Vagina (tissue), 2 donors: ENCODE measurements around the gene PKLR.

ENCODE experiments used
- POLR2A ChIP-seq, 2 donors: fragments of 450-650 bp; IDR thresholded peaks; one replicate each; pipeline ENCODE4 v1.6.1; 2017; ENCODE audit warnings: antibody characterized with exemption in 2 of 2, mild to moderate bottlenecking in 2 of 2, moderate library complexity in 2 of 2
- TF ChIP-seq, protein P1 (sequence below), 3 experiments: fragments of 450-650 bp in 2 of 3; fragments of 200-600 bp in 1 of 3; sonication (generic) in 1 of 3; IDR thresholded peaks; one replicate each; pipeline ENCODE4 v1.5.1; 2017 to 2019; ENCODE audit warnings: antibody characterized with exemption in 3 of 3, mild to moderate bottlenecking in 2 of 3, moderate library complexity in 2 of 3

DNA sequence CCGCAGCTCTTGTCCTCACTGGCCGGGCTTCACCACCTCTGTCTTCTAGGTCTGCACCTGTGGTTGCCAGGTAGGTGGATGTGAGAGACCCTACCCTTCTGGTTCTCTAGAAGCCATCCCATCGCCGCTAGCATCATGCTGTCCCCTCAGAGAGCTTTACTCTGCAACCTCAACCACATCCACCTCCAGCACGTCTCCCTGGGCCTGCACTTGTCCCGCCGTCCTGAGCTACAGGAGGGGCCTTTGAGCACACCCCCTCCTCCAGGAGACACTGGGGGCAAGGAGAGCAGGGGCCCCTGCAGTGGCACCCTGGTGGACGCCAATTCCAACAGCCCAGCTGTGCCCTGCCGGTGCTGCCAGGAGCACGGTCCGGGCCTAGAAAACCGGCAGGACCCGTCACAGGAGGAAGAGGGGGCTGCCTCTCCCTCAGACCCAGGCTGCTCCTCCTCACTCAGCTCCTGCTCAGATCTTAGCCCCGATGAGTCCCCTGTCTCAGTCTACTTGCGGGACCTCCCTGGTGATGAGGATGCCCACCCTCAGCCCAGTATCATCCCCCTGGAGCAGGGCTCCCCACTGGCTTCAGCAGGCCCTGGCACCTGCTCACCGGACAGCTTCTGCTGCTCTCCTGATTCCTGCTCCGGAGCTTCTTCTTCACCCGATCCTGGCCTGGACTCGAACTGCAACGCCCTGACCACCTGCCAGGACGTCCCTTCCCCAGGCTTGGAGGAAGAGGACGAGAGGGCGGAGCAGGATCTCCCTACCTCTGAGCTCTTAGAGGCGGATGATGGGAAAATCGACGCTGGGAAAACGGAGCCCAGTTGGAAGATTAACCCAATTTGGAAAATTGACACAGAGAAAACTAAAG, 20.6 kb upstream of the PKLR start:
- TF ChIP-seq, protein P1, sequence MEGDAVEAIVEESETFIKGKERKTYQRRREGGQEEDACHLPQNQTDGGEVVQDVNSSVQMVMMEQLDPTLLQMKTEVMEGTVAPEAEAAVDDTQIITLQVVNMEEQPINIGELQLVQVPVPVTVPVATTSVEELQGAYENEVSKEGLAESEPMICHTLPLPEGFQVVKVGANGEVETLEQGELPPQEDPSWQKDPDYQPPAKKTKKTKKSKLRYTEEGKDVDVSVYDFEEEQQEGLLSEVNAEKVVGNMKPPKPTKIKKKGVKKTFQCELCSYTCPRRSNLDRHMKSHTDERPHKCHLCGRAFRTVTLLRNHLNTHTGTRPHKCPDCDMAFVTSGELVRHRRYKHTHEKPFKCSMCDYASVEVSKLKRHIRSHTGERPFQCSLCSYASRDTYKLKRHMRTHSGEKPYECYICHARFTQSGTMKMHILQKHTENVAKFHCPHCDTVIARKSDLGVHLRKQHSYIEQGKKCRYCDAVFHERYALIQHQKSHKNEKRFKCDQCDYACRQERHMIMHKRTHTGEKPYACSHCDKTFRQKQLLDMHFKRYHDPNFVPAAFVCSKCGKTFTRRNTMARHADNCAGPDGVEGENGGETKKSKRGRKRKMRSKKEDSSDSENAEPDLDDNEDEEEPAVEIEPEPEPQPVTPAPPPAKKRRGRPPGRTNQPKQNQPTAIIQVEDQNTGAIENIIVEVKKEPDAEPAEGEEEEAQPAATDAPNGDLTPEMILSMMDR (IDR thresholded peaks at IDR 0.05), result no peak
- TF ChIP-seq POLR2A (IDR thresholded peaks at IDR 0.05), result no peak
